Measurements from ENCODE around the gene NUDT3. TPM values are rescaled to one million over a fixed set of nuclear protein-coding genes. Genes with fewer than 3 reads are reported as not detected.

Gene NUDT3
- total and polyA plus RNA-seq, 4 donors, result 9.0 to 38.5 (median 22.8) TPM

- ATAC-seq (ENCODE audit: insufficient read depth, low FRiP score) (no peak), DNase-seq (no peak)
- Histone ChIP-seq H3K36me3 (ENCODE audit: control insufficient read depth in 4 of 4, insufficient read depth in 4 of 4, low read length in 4 of 4) (no peaks in the 10 kb centered on the region), H3K27ac (ENCODE audit: low read depth in 1 of 2, low read length in 1 of 2) (no peak overlapping the region), H3K9me3 (ENCODE audit: control insufficient read depth in 4 of 4, insufficient read depth in 3 of 4, low read length in 3 of 4) (no peaks in the 10 kb centered on the region), H3K4me1 (ENCODE audit: control insufficient read depth in 5 of 5, insufficient read depth in 5 of 5, low read length in 5 of 5) (no peaks in the 10 kb centered on the region), H3K4me3 (no peak overlapping the region), H3K9ac (ENCODE audit: insufficient read depth in 1 of 2, low read length in 2 of 2) (no peak overlapping the region), H3K27me3 (ENCODE audit: control insufficient read depth in 3 of 3, insufficient read depth in 3 of 3, low read length in 2 of 3) (no peaks in the 10 kb centered on the region)
- 68 to 82% methylated on average over 5 of the region's 5 CpGs for WGBS, 2 donors
- TF ChIP-seq CTCF (IDR thresholded peaks at IDR 0.05; ENCODE audit: control extremely low read depth, extremely low read depth), result no peak
Measured at GRCh38 chr6:34435916-34436315, 43.4 kb upstream of the NUDT3 start.

GRCh38 chr6:34425498-34426410, 33.3 kb upstream of the NUDT3 start, which contains the start of gene RPS10:
Gene RPS10 (minus strand): TSS chr6:34426069. CDS start chr6:34425221, 848 bp downstream.
- no peaks in the 10 kb centered on the region for H3K27me3 ChIP-seq (ENCODE audit: control insufficient read depth in 3 of 3, insufficient read depth in 3 of 3, low read length in 2 of 3)
- H3K27ac ChIP-seq (ENCODE audit: low read depth in 1 of 2, low read length in 1 of 2), result peak within 1 kb of the TSS; percentile 82 to 93
- TF ChIP-seq CTCF (IDR thresholded peaks at IDR 0.05; ENCODE audit: control extremely low read depth, extremely low read depth), result no peak
- 1% methylated on average over 55 to 58 of the region's 58 CpGs for WGBS, 2 donors
- H3K4me1 ChIP-seq (ENCODE audit: control insufficient read depth in 5 of 5, insufficient read depth in 5 of 5, low read length in 5 of 5), result peaks cover 0 to 10% (median 7%) of the 10 kb centered on the region in 5 donors
- H3K36me3 ChIP-seq (ENCODE audit: control insufficient read depth in 4 of 4, insufficient read depth in 4 of 4, low read length in 4 of 4), result peaks cover 16 to 32% (median 27%) of the 10 kb centered on the region in 4 donors
- no peaks in the 10 kb centered on the region for H3K9me3 ChIP-seq (ENCODE audit: control insufficient read depth in 4 of 4, insufficient read depth in 3 of 4, low read length in 3 of 4)
- peak within 1 kb of the TSS; percentile 88 for H3K4me3 ChIP-seq
- ATAC-seq (ENCODE audit: insufficient read depth, low FRiP score) (peak; percentile 99), DNase-seq (peak; percentile 96 to 97 (median 96))
- peak within 1 kb of the TSS; percentile 95 to 99 for H3K9ac ChIP-seq (ENCODE audit: insufficient read depth in 1 of 2, low read length in 2 of 2)

- peaks cover 21 to 34% (median 31%) of the 10 kb centered on the region in 4 donors for H3K36me3 ChIP-seq (ENCODE audit: control insufficient read depth in 4 of 4, insufficient read depth in 4 of 4, low read length in 4 of 4)
- H3K9me3 ChIP-seq (ENCODE audit: control insufficient read depth in 4 of 4, insufficient read depth in 3 of 4, low read length in 3 of 4), result no peaks in the 10 kb centered on the region
- peak overlapping the region; percentile 95 to 99 for H3K9ac ChIP-seq (ENCODE audit: insufficient read depth in 1 of 2, low read length in 2 of 2)
- peaks cover 0 to 10% (median 7%) of the 10 kb centered on the region in 5 donors for H3K4me1 ChIP-seq (ENCODE audit: control insufficient read depth in 5 of 5, insufficient read depth in 5 of 5, low read length in 5 of 5)
- 3 to 9% methylated on average over 10 of the region's 10 CpGs for WGBS, 2 donors
- no peak for ATAC-seq (ENCODE audit: insufficient read depth, low FRiP score)
- no peak for DNase-seq
- H3K4me3 ChIP-seq, result peak overlapping the region; percentile 88
- H3K27me3 ChIP-seq (ENCODE audit: control insufficient read depth in 3 of 3, insufficient read depth in 3 of 3, low read length in 2 of 3), result no peaks in the 10 kb centered on the region
- no peak for TF ChIP-seq CTCF (IDR thresholded peaks at IDR 0.05; ENCODE audit: control extremely low read depth, extremely low read depth)
- peak overlapping the region; percentile 82 to 93 for H3K27ac ChIP-seq (ENCODE audit: low read depth in 1 of 2, low read length in 1 of 2)
Measured at GRCh38 chr6:34425132-34425497, 32.6 kb upstream of the NUDT3 start.
